GM19467 (cell line): ENCODE data around the gene RAB24.
"Not testable (repeated sequence)": the region's sequence is repeated elsewhere in the genome, so short reads cannot be mapped to it uniquely, and the experiment has no call there.

Experiments
- ATAC-seq: cut with Tn5 transposase; IDR thresholded peaks from one replicate; pipeline ENCODE4 v1.9.1; 2021; ENCODE audit warnings: mild to moderate bottlenecking, moderate library complexity; ENCODE audit not compliant: unreplicated experiment

Gene RAB24

GRCh38 chr5:177296581-177296980 is 6.9 kb downstream of the RAB24 start:
- no peak for ATAC-seq

GRCh38 chr5:177295924-177296323 is 7.6 kb downstream of the RAB24 start:
- ATAC-seq = no peak

GRCh38 chr5:177294632-177295031 is 8.9 kb downstream of the RAB24 start:
- ATAC-seq = no peak

- no peak for ATAC-seq
Observed at GRCh38 chr5:177293819-177294581, 9.5 kb downstream of the RAB24 start.

GRCh38 chr5:177291735-177292134 is 11.8 kb downstream of the RAB24 start:
- ATAC-seq = no peak

- ATAC-seq = no peak
Observed at GRCh38 chr5:177290816-177291596, 12.5 kb downstream of the RAB24 start.

GRCh38 chr5:177288191-177288590 is 15.3 kb downstream of the RAB24 start:
- no peak for ATAC-seq

GRCh38 chr5:177276886-177277285 is 26.6 kb downstream of the RAB24 start:
- no peak for ATAC-seq

GRCh38 chr5:177275883-177276282 is 27.6 kb downstream of the RAB24 start:
- no peak for ATAC-seq

- ATAC-seq = no peak
Observed at GRCh38 chr5:177271113-177271512, 32.4 kb downstream of the RAB24 start.

GRCh38 chr5:177270653-177271052 is 32.9 kb downstream of the RAB24 start:
- ATAC-seq = no peak

GRCh38 chr5:177269976-177270375 is 33.5 kb downstream of the RAB24 start:
- ATAC-seq = no peak

- no peak for ATAC-seq
Observed at GRCh38 chr5:177269232-177269895, 34.2 kb downstream of the RAB24 start.

GRCh38 chr5:177265395-177265794 is 38.1 kb downstream of the RAB24 start:
- no peak for ATAC-seq

GRCh38 chr5:177264178-177264577 is 39.3 kb downstream of the RAB24 start:
- ATAC-seq = no peak

GRCh38 chr5:177261510-177261909 is 42.0 kb downstream of the RAB24 start:
- ATAC-seq = no peak

GRCh38 chr5:177260961-177261360 is 42.6 kb downstream of the RAB24 start:
- no peak for ATAC-seq

- not testable (repeated sequence) for ATAC-seq
Observed at GRCh38 chr5:177258711-177259110, 44.8 kb downstream of the RAB24 start.

GRCh38 chr5:177256296-177256695 is 47.2 kb downstream of the RAB24 start:
- no peak for ATAC-seq

- ATAC-seq = no peak
Observed at GRCh38 chr5:177253252-177253651, 50.3 kb downstream of the RAB24 start.
